Type B pancreatic cell (in vitro differentiated cells): ENCODE results near the gene RAB34. TPM values are rescaled to one million over a fixed set of nuclear protein-coding genes. Genes with fewer than 3 reads are reported as not detected.
A peak's percentile ranks its signal among the peaks of the same experiment; 100 is the strongest.
"Not testable (repeated sequence)": the region's sequence is repeated elsewhere in the genome, so short reads cannot be mapped to it uniquely, and the experiment has no call there.

Source experiments
- DNase-seq: peaks from one replicate; pipeline ENCODE4 v3.0.0; 2021; ENCODE audit warnings: mixed read lengths; ENCODE audit not compliant: unreplicated experiment; ENCODE audit errors: extremely low spot score
- H3K27ac Mint-ChIP-seq: 2 replicates; pipeline ENCODE4 v1.8.0; 2021; ENCODE audit warnings: mild to moderate bottlenecking, mixed read lengths
- H3K27me3 Mint-ChIP-seq: 2 replicates; pipeline ENCODE4 v1.8.0; 2021; ENCODE audit warnings: mixed read lengths
- H3K36me3 Mint-ChIP-seq: 2 replicates; pipeline ENCODE4 v1.8.0; 2021; ENCODE audit warnings: mixed read lengths
- H3K4me1 Mint-ChIP-seq: one replicate; pipeline ENCODE4 v1.8.0; 2021; ENCODE audit warnings: mixed read lengths; ENCODE audit not compliant: unreplicated experiment
- H3K4me3 Mint-ChIP-seq: 2 replicates; pipeline ENCODE4 v1.8.0; 2021; ENCODE audit warnings: mild to moderate bottlenecking, mixed read lengths
- H3K9me3 Mint-ChIP-seq: 2 replicates; pipeline ENCODE4 v1.8.0; 2021; ENCODE audit warnings: mixed read lengths
- total RNA-seq: library from RNA; stranded (reverse); gene quantifications from 2 replicates; pipeline ENCODE4 v1.2.1, GENCODE V29; 2021; ENCODE audit warnings: low replicate concordance
- TF ChIP-seq, protein P1 (sequence below): fragments of 200-600 bp; sonication (generic); conservative IDR thresholded peaks from 2 replicates; pipeline ENCODE4 v1.5.0; 2021; ENCODE audit warnings: antibody characterized with exemption, mild to moderate bottlenecking

Gene RAB34
- total RNA-seq, 1 donor from 2014 or later, result 133 TPM

DNA sequence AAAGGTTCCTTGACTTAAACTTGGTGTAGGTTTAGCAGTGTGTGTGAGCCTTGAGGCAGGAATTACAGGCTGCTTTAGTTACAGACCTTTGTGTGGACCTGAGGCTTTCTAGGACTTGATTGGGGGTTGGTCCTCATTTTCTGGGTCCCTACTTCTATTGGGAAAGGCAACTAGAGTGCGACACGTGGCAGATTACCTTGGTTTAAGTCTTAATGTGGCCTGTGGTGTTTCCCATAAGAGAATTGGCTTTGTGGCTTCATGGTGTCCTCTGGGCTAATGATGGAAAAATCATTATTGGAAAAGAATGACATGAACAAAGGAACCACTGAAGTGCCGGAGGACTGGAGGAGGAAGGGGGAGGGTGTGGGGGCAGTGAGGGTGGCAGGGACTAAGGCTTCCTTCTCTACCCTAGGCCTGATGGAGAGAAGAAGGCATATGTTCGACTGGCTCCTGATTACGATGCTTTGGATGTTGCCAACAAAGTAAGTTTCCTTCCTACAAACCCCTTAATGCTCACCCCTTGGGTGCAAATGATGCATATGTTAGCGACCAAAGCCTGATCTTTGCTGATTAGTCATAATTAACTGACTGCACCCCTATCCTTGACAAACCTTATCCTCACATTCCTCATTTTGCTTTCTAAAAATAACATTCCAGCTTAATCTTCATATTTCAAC, 5.6 kb upstream of the RAB34 start:
- Mint-ChIP-seq H3K9me3 (no peaks in the 10 kb centered on the region), H3K4me1 (peaks cover 49% of the 10 kb centered on the region), H3K36me3 (peaks cover 33% of the 10 kb centered on the region), H3K27me3 (no peaks in the 10 kb centered on the region), H3K4me3 (peak overlapping the region; percentile 91), H3K27ac (peak overlapping the region; percentile 97)
- no peak for DNase-seq
- TF ChIP-seq, protein P1, sequence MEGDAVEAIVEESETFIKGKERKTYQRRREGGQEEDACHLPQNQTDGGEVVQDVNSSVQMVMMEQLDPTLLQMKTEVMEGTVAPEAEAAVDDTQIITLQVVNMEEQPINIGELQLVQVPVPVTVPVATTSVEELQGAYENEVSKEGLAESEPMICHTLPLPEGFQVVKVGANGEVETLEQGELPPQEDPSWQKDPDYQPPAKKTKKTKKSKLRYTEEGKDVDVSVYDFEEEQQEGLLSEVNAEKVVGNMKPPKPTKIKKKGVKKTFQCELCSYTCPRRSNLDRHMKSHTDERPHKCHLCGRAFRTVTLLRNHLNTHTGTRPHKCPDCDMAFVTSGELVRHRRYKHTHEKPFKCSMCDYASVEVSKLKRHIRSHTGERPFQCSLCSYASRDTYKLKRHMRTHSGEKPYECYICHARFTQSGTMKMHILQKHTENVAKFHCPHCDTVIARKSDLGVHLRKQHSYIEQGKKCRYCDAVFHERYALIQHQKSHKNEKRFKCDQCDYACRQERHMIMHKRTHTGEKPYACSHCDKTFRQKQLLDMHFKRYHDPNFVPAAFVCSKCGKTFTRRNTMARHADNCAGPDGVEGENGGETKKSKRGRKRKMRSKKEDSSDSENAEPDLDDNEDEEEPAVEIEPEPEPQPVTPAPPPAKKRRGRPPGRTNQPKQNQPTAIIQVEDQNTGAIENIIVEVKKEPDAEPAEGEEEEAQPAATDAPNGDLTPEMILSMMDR, result no peak

DNA sequence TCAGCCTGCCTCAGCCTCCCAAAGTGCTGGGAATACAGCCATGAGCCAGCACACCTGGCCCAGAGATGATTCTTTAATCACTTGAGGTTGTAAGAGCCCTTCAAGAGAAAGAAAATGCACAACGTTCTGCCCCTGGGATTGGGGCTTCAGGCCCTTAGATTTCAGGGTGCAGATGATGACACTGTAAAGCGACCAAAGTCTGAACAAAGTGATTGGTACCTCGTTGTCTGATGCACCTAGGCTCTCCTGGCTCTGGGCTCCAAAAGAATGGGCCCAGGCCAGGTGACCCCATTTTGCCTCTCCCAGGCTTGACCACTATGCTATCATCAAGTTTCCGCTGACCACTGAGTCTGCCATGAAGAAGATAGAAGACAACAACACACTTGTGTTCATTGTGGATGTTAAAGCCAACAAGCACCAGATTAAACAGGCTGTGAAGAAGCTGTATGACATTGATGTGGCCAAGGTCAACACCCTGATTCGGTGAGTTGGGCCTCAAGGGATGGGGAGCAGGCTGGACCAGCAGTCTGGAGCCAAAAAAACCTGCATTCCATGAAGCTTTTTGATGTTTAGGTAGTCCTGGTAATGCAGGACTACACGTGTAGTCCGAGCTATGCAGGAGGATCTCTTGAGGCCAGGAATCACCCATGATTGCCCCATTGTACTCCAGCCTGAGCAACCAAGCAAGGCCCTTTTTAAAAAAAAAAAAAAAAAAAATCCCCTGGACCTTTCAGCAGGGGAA, 4.9 kb upstream of the RAB34 start:
- H3K36me3 Mint-ChIP-seq, result peaks cover 33% of the 10 kb centered on the region
- H3K9me3 Mint-ChIP-seq, result no peaks in the 10 kb centered on the region
- DNase-seq, result no peak
- peak overlapping the region; percentile 97 for H3K27ac Mint-ChIP-seq
- no peaks in the 10 kb centered on the region for H3K27me3 Mint-ChIP-seq
- H3K4me3 Mint-ChIP-seq, result peak overlapping the region; percentile 70
- H3K4me1 Mint-ChIP-seq, result peaks cover 52% of the 10 kb centered on the region
- TF ChIP-seq, protein P1, result no peak

DNA sequence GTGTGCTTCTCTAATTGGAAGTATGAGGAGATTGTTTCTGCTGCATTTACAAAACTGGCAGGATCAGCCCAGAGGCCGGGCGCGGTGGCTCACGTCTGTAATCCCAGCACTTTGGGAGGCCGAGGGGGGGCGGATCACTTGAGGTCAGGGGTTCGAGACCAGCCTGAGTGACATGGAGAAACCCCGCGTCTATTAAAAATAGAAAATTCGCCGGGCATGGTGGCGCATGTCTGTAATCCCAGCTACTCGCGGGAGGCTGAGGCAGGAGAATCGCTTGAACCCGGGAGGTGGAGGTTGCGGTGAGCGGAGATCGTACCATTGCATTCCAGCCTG, 3.3 kb upstream of the RAB34 start:
- not testable (repeated sequence) for DNase-seq, H3K9me3 Mint-ChIP-seq, H3K27me3 Mint-ChIP-seq
- Mint-ChIP-seq H3K36me3 (peaks cover 33% of the 10 kb centered on the region), H3K27ac (peak overlapping the region; percentile 97), H3K4me3 (peak overlapping the region; percentile 100), H3K4me1 (peaks cover 52% of the 10 kb centered on the region)

DNA sequence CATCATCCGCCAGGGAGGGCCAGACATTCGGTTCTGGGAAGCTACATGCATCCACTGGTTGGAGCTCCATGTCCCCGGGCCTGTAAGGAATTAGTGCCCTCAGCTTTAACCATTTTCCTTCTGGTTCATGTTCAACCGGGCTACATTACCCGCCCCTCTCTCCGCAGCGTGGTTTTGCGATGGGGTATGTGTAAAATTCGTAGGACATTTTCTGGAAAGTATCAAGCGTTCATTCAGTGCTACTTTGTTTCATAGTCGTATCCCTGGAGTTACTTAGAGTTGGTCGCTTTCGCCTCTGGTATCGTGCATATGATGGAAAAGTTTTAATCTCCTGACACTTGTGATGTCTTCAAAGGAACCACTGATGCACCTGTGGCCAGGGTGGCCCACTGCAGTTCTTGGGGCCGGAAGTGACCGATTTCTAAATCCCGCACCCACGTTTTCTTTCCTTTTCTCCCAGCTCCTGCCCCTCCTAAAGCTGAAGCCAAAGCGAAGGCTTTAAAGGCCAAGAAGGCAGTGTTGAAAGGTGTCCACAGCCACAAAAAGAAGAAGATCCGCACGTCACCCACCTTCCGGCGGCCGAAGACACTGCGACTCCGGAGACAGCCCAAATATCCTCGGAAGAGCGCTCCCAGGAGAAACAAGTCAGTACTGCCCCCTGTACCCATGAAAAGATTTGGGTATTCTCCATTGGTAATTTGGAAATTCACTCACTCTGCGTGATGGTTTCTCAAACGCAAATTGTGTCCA, 2.8 kb upstream of the RAB34 start:
- Mint-ChIP-seq H3K4me3 (peak overlapping the region; percentile 100), H3K4me1 (peaks cover 50% of the 10 kb centered on the region), H3K9me3 (no peaks in the 10 kb centered on the region), H3K27ac (peak overlapping the region; percentile 97), H3K36me3 (peaks cover 35% of the 10 kb centered on the region), H3K27me3 (no peaks in the 10 kb centered on the region)
- DNase-seq, result no peak
- TF ChIP-seq, protein P1, result peak; percentile 50

DNA sequence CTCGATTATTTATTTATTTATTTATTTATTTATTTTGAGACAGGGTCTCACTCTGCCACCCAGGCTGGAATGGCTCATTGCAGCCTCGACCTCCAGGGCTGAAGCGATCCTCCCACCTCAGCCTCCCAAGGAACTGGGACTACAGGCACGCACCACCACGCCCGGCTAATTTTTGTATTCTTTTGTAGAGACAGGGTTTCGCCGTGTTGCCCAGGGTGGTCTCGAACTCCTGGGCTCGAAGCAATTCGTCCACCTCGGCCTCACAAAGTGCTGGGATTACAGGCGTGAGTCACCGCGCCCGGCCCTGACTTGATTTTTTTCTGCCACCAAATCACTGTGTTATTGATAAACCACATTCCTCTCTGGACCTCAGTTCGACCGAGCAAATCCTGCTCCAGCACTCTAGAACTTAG, 1.4 kb upstream of the RAB34 start:
- no peaks in the 10 kb centered on the region for H3K27me3 Mint-ChIP-seq
- peak overlapping the region; percentile 100 for H3K4me3 Mint-ChIP-seq
- H3K4me1 Mint-ChIP-seq, result peaks cover 36% of the 10 kb centered on the region
- no peak for DNase-seq
- TF ChIP-seq, protein P1, result peak; percentile 9
- no peaks in the 10 kb centered on the region for H3K9me3 Mint-ChIP-seq
- H3K36me3 Mint-ChIP-seq, result peaks cover 39% of the 10 kb centered on the region
- H3K27ac Mint-ChIP-seq, result peak overlapping the region; percentile 97
